IPS-20b (cell line): ENCODE data around the gene POLR1A.

Experiments used
- H3K27ac ChIP-seq: one replicate; pipeline ENCODE4 v1.5.1; 2013; ENCODE audit warnings: low read length
- H3K27me3 ChIP-seq: 2 replicates; pipeline ENCODE4 v1.6.1; 2013; ENCODE audit warnings: mild to moderate bottlenecking, low read length, inconsistent platforms; ENCODE audit not compliant: insufficient read depth
- H3K36me3 ChIP-seq: 2 replicates; pipeline ENCODE4 v1.6.1; 2013; ENCODE audit warnings: low read depth, mild to moderate bottlenecking, inconsistent platforms, low read length, moderate library complexity; ENCODE audit not compliant: insufficient read depth
- H3K4me1 ChIP-seq: 2 replicates; pipeline ENCODE4 v1.6.1; 2013; ENCODE audit warnings: mild to moderate bottlenecking, control low read depth, inconsistent platforms, low read length, moderate library complexity; ENCODE audit not compliant: insufficient read depth
- H3K4me3 ChIP-seq: 2 replicates; pipeline ENCODE4 v1.5.1; 2013; ENCODE audit warnings: mild to moderate bottlenecking, low read length, inconsistent platforms
- H3K9ac ChIP-seq: 2 replicates; pipeline ENCODE4 v1.6.1; 2013; ENCODE audit warnings: low read depth, mild to moderate bottlenecking, inconsistent platforms, low read length, moderate library complexity
- H3K9me3 ChIP-seq: 2 replicates; pipeline ENCODE4 v1.6.1; 2013; ENCODE audit warnings: mild to moderate bottlenecking, low read depth, low read length, inconsistent platforms; ENCODE audit not compliant: insufficient read depth

POLR1A gene

GRCh38 chr2:86039963-86040655 is 65.6 kb downstream of the POLR1A start:
- no peaks in the 10 kb centered on the region for H3K9me3 ChIP-seq
- no peaks in the 10 kb centered on the region for H3K4me1 ChIP-seq
- H3K27ac ChIP-seq, result no peak overlapping the region
- no peak overlapping the region for H3K4me3 ChIP-seq
- H3K27me3 ChIP-seq, result no peaks in the 10 kb centered on the region
- H3K36me3 ChIP-seq, result peaks cover 100% of the 10 kb centered on the region
- H3K9ac ChIP-seq, result no peak overlapping the region

GRCh38 chr2:86039178-86039962 is 66.3 kb downstream of the POLR1A start:
- Histone ChIP-seq H3K36me3 (peaks cover 100% of the 10 kb centered on the region), H3K27ac (no peak overlapping the region), H3K4me3 (no peak overlapping the region), H3K4me1 (no peaks in the 10 kb centered on the region), H3K9ac (no peak overlapping the region), H3K9me3 (no peaks in the 10 kb centered on the region), H3K27me3 (no peaks in the 10 kb centered on the region)

DNA sequence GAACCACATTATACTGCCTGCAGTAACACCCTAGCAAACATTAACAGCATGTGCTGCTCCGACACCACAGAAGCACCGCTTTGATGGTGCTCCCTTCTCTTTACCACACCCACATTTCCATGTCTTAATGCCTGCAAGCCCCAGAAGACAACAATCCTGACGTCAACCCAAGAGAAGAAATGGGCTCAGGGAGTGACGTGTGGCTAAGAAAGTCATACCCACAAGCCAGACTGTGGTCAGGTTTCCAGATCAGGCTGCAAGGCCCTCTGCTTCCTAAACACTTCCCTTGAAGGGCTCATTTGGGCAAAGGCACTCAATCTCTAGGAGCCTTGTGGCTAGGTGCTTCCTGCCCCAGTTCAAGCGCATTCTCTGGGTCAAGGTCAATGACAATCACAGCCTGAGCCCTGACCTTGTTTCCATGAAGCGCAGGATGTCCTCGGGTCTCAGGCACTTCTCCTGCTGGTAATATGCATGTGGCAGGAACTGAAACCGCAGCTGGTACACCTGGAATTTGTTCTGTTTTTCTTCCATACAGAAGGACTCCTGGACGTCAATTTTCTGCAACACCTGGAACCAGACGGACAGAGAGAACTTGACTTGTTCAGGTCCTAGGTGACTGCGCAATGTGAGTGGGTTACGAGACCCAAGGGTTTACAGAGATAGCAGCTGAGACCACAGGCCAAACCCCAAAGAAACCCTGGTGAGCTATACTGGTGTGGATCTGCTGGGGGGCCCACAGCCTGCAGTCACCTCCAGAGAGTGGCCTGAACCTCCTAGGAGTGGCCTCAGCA is 67.2 kb downstream of the POLR1A start:
- peaks cover 100% of the 10 kb centered on the region for H3K36me3 ChIP-seq
- H3K4me1 ChIP-seq, result no peaks in the 10 kb centered on the region
- H3K27me3 ChIP-seq, result no peaks in the 10 kb centered on the region
- H3K9ac ChIP-seq, result no peak overlapping the region
- H3K4me3 ChIP-seq, result no peak overlapping the region
- no peaks in the 10 kb centered on the region for H3K9me3 ChIP-seq
- no peak overlapping the region for H3K27ac ChIP-seq

DNA sequence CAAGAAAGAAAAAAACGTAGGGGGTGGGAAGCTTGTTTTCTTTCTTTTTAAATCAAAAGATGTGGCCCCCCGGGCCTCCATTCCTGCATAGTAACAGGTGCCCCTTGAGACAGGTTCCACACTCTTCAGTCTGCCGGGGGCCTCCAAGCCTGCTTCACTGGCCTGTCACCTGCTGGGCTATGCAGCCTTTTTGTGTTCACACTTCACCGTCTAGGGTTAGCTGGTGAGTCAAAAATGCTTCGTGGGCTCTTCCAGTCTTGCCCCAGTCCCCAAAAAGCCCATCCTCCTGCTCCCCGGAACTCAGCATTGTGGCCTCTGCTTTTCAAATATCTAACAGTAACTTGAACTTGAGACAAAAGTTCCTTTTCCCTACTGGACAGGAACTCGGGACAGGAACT is 67.9 kb downstream of the POLR1A start:
- Histone ChIP-seq H3K9ac (no peak overlapping the region), H3K27me3 (no peaks in the 10 kb centered on the region), H3K4me3 (no peak overlapping the region), H3K9me3 (no peaks in the 10 kb centered on the region), H3K36me3 (peaks cover 100% of the 10 kb centered on the region), H3K4me1 (no peaks in the 10 kb centered on the region), H3K27ac (no peak overlapping the region)

DNA sequence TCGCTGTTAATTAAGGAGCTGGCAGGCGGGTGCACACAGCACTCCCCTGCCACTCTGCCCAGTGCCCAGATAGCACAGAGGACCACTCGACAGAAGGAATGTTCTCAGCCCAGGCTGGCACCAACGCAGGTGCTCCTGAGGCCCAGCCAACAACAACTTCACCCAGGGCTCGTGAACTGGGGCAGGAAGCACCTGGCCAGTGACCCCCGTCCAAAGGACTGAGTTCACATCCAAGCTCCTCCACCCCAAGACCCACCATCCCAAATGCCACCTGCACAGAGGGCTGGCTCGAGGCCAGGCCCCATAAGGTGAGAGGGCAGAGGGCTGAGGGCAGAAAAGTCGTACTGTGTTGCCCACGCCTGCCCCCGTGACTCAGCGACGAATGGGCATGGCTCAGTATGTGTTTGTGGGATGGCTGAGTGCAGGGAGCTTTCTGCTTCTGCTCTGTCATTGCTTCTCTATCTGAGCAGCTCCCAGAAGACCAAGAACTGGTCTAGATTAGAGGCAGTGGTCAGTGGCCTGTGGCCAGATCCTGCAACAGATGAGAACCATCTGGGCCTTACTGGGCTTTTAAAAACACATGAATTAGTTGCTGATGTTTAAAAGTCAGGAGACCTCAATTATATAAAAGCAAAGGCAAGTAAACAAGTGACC is 68.4 kb downstream of the POLR1A start:
- no peak overlapping the region for H3K27ac ChIP-seq
- no peaks in the 10 kb centered on the region for H3K27me3 ChIP-seq
- H3K9ac ChIP-seq, result no peak overlapping the region
- peaks cover 100% of the 10 kb centered on the region for H3K36me3 ChIP-seq
- H3K4me3 ChIP-seq, result no peak overlapping the region
- no peaks in the 10 kb centered on the region for H3K9me3 ChIP-seq
- no peaks in the 10 kb centered on the region for H3K4me1 ChIP-seq

GRCh38 chr2:86036669-86037138 is 69.0 kb downstream of the POLR1A start:
- no peaks in the 10 kb centered on the region for H3K9me3 ChIP-seq
- no peak overlapping the region for H3K27ac ChIP-seq
- no peaks in the 10 kb centered on the region for H3K4me1 ChIP-seq
- H3K36me3 ChIP-seq, result peaks cover 100% of the 10 kb centered on the region
- H3K4me3 ChIP-seq, result no peak overlapping the region
- no peaks in the 10 kb centered on the region for H3K27me3 ChIP-seq
- H3K9ac ChIP-seq, result no peak overlapping the region

DNA sequence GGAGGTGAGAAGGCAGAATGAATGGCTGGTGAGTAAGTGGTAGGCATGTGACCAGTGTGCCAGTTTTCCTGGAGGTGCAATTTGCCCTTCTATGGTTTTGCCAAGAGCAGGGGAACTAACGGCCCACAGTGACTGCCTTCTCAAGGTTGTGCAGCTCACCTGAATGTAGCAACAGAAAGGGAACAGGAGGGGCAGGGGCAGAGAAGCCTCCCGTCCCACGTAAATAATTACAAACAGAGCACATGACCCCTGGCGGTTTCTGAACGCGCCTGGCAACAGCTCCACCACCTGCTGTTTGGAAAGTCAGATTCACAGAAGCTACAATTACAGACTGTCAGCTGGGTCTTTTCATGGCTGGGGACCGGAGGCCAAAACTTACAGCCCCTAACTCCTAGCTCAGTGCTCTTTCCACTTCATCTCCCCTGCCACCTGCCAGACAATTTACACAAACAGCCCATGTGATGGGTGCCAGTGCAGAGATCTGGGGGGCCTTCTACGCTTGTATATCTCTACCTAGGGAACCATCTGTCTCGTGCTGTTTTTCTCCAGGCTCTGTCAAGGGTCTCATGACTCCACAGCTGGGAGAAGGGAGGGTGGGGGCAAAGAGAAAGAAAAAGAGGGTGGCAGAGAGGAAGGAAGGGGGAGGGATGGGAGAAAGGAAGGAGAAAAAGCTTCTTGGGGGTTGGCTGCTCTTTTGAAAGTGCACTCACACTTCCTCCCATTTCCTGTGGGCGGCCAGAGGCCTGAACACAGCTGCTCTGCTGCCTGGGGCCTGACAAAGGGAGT is 69.6 kb downstream of the POLR1A start:
- Histone ChIP-seq H3K4me1 (no peaks in the 10 kb centered on the region), H3K9me3 (no peaks in the 10 kb centered on the region), H3K27ac (no peak overlapping the region), H3K36me3 (peaks cover 100% of the 10 kb centered on the region), H3K27me3 (no peaks in the 10 kb centered on the region), H3K4me3 (no peak overlapping the region), H3K9ac (no peak overlapping the region)

DNA sequence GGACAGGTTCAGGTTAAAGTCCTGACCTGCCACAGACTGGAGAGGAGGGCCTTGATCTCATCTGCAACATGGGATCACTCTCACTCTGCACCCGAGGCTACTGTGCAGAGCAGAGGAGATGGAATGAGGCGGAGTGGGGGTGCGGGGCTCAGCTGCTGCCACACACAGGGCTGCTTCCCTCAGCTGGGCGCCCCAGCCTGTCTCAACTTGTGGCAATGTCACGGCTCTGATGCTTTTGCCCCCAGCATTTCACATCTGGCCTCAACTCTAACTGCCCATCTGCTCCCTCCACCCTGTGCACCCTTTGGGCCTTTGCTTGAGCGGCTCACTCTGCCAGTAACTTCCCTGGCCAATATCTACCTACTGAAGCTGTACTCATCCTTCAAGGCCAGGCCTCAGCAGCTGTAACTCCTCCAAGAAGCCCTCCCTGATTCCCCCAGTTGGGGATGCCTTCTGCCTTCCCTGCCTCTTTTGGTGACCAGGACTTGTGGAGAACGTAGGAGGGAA is 70.3 kb downstream of the POLR1A start:
- Histone ChIP-seq H3K27me3 (no peaks in the 10 kb centered on the region), H3K36me3 (peaks cover 100% of the 10 kb centered on the region), H3K9me3 (no peaks in the 10 kb centered on the region), H3K4me3 (no peak overlapping the region), H3K27ac (no peak overlapping the region), H3K4me1 (no peaks in the 10 kb centered on the region), H3K9ac (no peak overlapping the region)

DNA sequence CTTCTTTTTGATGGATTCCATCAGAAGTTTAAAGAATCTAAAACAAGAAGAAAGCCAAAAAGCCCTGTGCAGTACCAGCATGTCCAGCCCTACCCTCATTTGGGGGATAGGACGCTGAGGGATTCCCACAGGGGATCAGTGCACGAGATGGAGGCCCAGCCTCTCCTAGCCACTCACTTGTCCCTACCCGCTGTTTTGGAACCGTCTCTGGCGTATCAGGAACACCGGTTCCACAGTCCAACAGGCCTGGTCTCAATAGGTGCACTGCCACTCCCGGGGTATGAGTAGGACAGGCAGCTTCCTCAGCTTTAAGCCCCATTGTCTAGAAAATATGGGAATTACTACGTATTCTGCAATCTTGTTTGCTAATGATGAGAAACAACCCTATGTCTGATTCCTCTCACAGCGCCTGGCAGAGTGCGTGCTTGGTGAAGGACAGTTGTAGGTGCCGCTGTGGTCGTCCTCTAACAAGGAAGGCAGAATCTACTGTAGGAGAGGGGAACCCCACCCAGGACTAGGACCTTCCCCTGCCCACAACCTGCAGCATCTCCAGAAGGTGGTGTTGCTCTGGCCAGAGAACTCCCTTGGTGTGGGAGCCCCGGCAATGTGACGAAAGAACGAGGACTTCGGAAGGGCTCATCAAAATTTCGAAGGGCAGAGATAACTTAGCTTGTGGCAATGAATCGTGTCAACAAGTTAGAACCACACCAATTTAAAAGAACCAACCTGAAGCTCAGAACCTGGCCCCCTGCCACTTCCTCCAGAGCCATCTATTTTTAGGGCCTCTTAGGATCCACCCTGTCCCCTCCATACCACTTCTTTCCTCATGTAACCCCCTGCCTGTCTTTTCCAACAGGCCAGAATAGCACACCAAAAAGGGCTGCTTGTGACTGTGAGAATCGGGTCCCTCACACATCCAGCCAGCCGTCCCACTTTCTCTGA is 71.7 kb downstream of the POLR1A start:
- peaks cover 99% of the 10 kb centered on the region for H3K36me3 ChIP-seq
- H3K4me3 ChIP-seq, result no peak overlapping the region
- H3K9ac ChIP-seq, result no peak overlapping the region
- H3K27me3 ChIP-seq, result no peaks in the 10 kb centered on the region
- no peaks in the 10 kb centered on the region for H3K9me3 ChIP-seq
- no peaks in the 10 kb centered on the region for H3K4me1 ChIP-seq
- H3K27ac ChIP-seq, result no peak overlapping the region
